ENCODE data around the gene SDCBP2.

Gene SDCBP2

DNA sequence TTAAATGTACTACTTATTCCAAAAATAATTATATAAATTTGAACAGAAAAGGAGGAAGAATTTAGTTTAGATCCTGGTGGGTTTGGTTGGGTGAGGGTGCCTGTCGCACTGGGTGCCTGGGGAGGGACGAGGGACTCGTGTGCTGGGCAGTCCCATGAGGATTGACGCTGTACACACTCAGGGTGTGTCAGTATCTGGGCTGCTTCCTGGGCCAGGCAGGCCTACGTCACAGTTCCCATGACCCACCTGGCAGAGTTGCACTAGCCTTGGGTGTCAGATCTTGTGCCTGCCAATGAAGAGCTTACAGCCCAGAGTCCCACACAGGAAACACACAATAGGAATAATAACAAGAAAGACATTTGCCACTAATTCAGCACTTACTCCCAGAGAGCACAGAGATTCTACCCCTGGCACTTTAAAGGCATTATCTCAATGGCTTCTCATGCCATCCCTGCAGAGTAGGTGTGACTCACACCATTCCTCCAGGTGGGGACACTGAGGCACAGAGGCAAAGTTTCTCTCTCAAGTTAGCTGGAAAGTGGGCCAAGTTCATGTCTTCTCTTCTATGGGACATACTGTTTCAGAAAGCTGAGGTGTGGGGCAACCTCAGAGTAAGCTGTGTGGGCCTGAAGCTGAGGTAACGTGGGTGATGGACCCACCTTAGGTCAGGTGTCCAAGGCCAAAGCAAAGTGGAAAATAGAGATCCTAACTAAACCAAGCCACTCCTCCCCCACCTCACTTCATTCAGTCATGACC is 1.3 kb upstream of the SDCBP2 start:
- DNase-seq (ENCODE audit: low spot score) = no peak

GRCh38 chr20:1327827-1328679 is 886 bp downstream of the SDCBP2 start:
- DNase-seq (ENCODE audit: low spot score) = no peak

DNA sequence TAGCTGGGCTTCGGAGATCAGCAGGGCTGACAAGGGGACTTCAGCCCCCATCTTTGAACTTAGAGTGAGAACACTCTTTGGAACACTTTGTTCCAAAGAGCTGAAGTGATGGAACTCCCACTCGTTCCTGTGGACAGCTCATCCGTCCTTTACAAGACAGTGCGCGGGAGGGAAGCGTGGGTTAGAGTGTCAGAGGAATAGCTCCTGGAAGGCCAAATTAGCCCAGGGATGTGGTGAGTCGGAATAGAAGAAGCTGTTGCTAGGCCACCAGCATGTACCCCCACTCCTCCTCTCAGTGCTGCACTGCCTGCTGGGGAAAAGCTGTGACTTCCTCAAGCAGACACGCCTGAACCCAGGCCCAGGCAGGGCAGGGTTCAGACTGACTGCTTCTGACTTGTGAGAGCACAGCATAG is 1.7 kb downstream of the SDCBP2 start:
- peak; percentile 57 for DNase-seq (ENCODE audit: low spot score)

GRCh38 chr20:1326031-1326930 is 2.7 kb downstream of the SDCBP2 start:
- DNase-seq (ENCODE audit: low spot score) = peak; percentile 60

- DNase-seq (ENCODE audit: low spot score) = peak; percentile 99
Measured at GRCh38 chr20:1325173-1326030, 3.5 kb downstream of the SDCBP2 start.

DNA sequence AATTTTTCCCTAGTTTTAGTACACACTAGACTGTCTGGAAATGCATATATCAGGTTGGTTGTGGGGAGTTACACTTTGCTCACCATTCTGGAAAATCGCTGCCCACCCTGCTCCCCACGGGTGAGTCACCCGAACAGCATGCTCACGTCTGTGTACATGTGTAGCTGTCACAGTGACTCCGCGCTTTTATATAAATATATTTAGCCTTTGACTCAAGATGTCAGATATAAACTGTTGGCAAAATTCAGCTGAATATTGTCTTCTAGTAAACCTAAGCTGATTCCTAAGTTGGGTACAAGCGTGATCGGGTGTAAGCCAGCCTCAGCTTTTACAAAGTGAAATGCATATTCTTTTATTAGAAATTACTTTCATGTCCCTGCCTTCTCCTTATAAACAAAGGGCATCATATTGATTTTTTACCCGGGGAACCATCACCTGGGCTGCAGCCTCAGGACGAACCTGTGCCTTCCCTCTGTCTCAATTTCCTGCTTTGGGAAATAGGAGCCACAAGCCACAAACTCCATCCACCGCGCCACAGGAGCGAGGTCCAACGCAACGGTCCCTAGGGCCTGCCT is 4.3 kb downstream of the SDCBP2 start:
- peak; percentile 78 for DNase-seq (ENCODE audit: low spot score)

DNA sequence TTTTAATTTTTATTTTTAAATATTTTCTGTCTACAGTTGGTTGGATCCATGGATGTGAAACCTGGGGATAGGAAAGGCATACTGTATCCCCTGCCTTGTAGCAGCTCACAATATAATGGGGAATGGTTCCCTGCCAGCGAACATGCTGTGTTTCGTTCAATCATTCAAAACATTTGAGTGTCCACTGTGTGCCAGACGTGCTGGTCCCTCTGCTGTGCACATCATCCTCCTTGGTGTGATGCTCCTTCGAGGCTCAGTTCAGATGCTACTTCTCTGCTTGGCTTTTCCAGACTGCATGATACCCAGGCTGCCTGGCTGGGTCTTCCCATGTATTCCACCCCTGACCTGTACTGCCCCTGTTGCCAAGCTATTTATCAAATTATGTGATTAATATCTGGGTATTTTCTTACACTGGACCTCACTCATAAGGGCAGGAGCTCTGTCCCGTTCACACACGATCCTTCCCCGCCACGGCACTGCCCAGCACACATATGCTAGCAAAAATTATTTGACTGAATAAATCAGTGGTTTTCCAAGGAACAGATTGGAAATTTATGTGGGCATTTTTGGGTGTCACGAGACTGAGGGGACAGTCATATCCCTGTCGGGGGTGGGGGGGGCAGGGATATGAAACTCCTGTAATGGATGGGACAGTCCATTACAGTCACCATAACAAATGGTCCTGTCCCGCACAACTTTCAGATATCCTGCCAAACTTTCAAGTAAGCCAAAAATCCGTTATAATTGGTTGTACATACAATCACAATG is 4.9 kb downstream of the SDCBP2 start:
- no peak for DNase-seq (ENCODE audit: low spot score)

- no peak for DNase-seq (ENCODE audit: low spot score)
Measured at GRCh38 chr20:1323256-1323655, 5.7 kb downstream of the SDCBP2 start.

GRCh38 chr20:1322511-1323245 is 6.3 kb downstream of the SDCBP2 start:
- peak; percentile 43 for DNase-seq (ENCODE audit: low spot score)

DNA sequence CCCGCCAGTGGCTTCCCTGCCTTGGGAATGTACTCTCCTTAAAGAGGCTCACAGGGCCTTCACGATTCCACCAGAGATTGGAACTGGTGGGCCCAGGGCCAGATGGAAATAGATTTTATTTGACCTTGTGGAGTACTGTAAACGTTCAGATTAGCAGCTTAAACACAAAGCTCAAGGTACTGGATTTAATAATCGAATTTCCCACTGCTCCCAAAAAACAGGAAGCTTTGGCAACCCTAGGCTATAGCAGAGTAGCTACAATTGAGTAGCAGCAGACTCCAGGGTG is 7.3 kb downstream of the SDCBP2 start:
- no peak for DNase-seq (ENCODE audit: low spot score)

- no peak for DNase-seq (ENCODE audit: low spot score)
Measured at GRCh38 chr20:1320902-1321653, 7.9 kb downstream of the SDCBP2 start.

- DNase-seq (ENCODE audit: low spot score) = no peak
Measured at GRCh38 chr20:1320016-1320415, 8.9 kb downstream of the SDCBP2 start.

DNA sequence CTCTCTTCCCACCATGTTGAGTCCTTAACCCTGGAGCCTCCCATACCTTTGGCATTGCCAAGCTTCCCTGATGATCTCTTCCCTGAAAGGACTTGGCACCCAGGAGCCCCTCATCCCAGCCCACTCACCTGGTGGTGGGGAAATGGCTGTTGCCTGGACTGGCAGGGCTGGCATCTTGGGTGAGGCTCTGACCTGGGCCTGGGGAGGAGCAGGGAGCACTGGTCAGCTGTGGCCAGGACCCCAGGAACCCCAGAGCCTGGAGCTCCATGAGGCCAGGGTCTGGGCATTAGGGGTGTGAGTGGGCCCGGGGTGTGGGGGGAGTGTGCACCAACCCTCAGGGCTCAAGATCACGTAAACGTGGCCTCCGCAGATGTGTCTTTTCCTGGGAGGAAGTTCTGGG is 9.5 kb downstream of the SDCBP2 start:
- DNase-seq (ENCODE audit: low spot score) = no peak

- no peak for DNase-seq (ENCODE audit: low spot score)
Measured at GRCh38 chr20:1319051-1319450, 9.9 kb downstream of the SDCBP2 start.

- no peak for DNase-seq (ENCODE audit: low spot score)
Measured at GRCh38 chr20:1317545-1318255, 11.2 kb downstream of the SDCBP2 start.

DNA sequence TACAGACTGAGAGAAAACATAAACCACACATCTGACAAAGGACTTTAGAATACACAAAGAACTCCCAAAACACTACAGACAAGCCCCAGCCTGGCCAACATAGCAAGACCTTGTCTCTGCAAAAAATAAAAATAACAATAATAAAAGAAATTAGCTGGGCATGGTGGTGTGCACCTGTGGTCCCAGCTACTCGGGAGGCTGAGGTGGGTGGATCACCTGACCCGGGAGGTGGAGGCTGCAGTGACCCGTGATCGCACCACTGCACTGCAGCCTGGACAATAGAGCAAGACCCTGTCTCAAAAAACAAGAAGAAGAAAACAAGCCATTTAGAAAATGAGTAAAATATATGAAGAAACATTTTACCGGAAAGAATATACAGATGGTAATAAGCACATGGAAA is 13.1 kb downstream of the SDCBP2 start:
- DNase-seq (ENCODE audit: low spot score) = no peak

DNA sequence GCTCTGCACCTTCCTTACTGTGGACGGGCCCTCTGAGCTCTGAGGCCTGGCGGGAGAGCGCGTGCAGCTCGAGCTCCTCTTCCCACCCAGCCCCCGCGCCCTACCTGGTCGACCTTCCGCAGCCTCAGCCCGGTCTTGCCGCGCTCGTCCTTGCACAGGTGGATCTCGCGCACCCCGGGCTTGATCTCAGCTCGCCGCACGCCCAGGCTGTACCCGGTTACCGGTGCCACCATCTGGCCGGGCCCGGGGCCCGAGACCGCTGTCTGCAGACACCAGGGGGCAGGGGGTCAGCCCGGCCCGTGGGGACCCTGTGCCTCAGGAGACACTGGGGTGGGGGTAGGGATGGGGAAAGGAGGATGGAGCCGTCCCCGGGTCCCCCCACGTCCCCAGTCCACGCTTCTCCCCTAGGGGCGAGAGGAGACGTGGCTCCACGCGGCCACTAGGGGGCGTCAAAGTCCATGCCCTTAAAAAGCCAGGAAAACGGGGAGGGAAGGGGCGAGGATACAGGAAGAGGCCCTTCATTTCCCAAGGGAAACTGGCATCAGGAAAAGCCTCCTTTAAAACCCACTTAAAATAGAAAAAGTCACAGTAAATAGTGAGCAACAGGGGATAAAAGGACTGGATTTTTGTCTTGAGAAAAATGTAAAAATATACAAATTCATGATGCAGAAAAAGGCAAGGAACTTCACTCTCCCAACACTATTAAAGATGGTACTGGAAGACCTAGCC is 15.5 kb downstream of the SDCBP2 start:
- DNase-seq (ENCODE audit: low spot score) = peak; percentile 79

- no peak for DNase-seq (ENCODE audit: low spot score)
Measured at GRCh38 chr20:1312904-1313235, 16.1 kb downstream of the SDCBP2 start.

All from RKO (cell line).